Stimulated activated CD4-positive, alpha-beta T cell treated with anti-CD3 and anti-CD28 coated beads, Interleukin-1b, Interleukin-23, amount 100 ng/mL, for 1 hour (primary cell): ENCODE results near the gene STAC3.
"Not testable (repeated sequence)": the region's sequence is repeated elsewhere in the genome, so short reads cannot be mapped to it uniquely, and the experiment has no call there.

Experiments used
- DNase-seq, 2 donors: peaks; one replicate each; pipeline ENCODE4 v3.0.0-alpha.2; 2020; ENCODE audit warnings: low read depth in 2 of 2

Gene STAC3

GRCh38 chr12:57250956-57251355, at the start of gene STAC3:
Gene STAC3 (minus strand): TSS chr12:57251187. CDS start chr12:57249636, 1,551 bp downstream.
- no peak for DNase-seq

- DNase-seq, result no peak
These were observed 48.6 kb upstream of the STAC3 start for GRCh38 chr12:57299514-57300016.

DNA sequence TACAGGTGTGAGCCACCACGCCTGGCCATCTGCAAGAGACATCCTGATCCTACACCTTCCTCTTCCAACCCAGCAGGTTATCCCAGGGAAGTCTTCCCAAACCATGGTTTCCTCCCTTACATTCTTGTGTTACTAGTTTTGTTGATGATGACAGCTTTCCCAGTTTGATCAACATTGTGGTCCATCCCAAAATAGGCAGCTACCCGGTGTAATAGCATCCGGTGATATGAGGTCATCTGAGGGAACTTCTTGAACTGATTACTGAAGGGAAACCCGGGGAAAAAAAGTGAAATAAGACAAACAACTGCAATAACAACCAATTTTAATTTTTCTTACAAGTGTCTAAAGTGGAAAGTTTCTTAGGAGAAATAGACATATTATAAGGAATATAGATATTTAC, 45.3 kb upstream of the STAC3 start:
- DNase-seq, result no peak

- DNase-seq, result not testable (repeated sequence)
These were observed 31.1 kb upstream of the STAC3 start for GRCh38 chr12:57282073-57282472.

GRCh38 chr12:57280211-57281062, 29.4 kb upstream of the STAC3 start:
- peak; percentile 15 to 33 for DNase-seq

DNA sequence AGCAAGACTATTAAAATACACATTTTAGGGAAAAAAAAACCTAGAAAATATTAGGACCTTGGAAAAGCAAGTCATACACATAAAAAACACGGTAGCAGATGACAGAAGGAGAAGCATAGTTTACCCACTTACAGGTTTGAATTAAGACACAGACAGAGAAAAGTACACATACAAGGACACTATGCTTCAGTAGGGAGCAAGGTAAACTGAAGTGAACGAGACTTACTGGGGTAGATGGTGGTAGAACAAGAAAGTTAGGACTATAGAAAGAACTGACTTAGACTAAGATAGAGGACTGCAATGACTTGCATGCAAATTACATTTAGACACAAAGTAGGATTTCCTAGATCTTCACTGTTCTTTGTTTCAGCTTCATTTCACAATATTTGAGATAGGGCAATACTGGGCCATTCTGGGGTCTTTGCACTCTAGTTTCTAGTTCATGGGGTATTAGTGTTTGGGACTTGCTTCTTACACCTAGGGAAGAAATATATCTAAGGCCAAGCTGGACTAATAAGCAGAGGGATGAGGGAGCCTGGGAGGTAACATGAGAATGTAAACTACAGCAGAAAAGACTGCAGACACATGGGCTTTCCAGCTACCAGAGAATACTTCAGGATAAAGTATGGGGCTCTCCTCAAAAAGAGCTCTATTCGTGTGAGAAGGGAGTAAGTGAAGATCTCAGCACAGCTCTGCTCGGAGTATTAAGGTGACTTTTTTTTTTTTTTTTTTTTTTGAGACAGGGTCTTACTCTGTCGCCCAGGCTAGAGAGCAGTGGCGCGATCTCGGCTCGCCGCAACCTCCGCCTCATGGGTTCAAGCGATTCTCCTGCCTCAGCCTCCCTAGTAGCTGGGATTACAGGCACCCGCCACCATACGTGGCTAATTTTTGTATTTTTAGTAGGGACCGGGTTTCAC, 27.7 kb upstream of the STAC3 start:
- no peak for DNase-seq

- DNase-seq, result no peak
These were observed 26.1 kb upstream of the STAC3 start for GRCh38 chr12:57276935-57277563.

GRCh38 chr12:57276233-57276632, 25.2 kb upstream of the STAC3 start:
- DNase-seq, result not testable (repeated sequence)

DNA sequence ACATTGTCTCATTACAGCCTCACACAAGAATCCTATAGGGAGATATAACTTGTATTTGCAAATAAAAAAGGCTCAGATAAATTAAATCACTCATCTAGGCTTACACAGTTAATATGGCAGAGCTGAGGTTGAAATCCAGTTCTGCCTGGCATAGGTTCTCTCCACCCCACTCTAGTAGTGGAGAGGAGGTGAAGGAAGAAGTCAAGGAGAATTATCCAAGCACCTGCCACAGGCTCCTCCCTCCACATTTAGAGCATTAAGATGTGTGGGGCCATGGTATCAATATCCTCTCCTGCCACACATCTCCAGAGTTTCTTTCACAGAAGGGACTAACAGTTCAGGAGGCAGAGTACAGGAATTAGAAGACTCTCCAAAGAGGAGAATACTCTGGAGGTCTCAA, 22.5 kb upstream of the STAC3 start:
- no peak for DNase-seq

DNA sequence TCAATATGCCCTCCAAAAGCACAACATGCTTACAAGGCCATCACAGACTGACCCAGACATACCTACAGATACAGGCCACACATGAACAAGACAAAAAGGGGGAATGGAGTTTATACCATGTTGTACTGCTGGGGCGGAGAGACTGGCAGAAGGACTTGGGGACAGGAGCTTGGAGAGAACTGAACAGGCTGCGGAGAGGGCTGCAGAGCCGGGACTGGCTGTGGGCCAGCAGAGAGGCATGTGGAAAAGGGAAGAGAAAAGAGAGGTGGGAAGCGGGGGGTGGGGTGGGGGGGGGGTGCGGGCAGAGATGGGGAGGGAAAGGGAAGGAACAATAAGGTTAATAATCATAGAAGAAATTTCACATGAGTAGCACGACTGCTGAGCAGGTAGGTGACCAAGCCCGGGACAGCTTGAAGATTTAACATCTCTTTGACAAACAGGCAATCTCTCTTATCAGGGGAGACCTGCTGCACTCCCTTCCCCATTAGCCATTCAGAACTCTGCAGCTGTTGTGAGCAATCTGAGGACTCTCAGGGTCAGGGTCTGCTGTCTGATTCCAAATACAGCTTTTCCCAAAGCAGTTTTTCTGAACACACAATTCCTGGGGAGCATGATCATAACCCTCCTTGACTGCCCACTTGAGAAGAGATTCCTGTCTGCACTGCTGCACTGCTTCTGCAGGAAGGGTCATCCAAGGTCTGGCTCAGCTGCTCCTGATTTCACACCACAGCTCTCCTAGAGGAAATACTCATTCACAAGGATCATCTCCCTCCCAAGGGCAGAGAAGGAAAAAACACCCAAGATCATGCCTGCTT, 21.6 kb upstream of the STAC3 start:
- no peak for DNase-seq

- no peak for DNase-seq
These were observed 20.0 kb upstream of the STAC3 start for GRCh38 chr12:57270966-57271470.

- DNase-seq, result no peak
These were observed 17.3 kb upstream of the STAC3 start for GRCh38 chr12:57268264-57268663.

DNA sequence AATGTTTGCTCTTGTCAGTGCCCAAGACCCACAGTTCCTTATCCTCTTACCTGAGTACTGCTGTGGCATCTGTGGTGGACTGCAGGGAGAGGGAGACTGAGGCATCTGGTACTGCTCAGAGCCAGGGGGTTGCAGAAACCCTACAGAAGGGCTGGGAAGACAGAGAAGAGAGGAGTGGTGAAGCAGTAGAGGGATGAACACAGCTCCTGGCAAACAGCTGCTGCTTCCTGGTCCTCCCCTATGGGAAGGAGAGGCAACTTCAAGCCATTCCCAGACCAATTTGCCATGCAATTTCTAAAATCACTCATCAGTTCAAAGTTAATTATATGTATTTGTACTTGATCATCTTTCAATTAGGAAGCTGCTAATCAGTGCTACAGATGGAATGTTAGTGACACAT, 15.7 kb upstream of the STAC3 start:
- DNase-seq, result no peak

DNA sequence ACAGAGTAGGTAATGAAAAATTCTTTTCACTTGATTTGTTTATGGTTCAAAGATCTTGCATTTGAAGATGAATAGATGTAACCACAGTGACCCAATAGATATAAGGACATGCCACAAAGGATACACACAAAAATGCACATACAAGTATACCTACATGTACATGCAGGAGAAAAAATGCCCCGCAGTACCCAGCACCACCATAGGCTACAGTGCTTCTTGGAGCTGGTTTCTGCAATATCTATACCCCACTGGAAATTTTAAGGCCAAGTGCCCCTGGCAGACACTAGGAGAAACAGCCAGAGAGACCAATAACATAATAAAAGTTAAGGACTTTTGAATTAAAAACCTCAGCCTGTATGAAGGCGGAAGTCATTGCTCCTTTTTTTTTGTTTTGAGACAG, 12.1 kb upstream of the STAC3 start:
- no peak for DNase-seq

- DNase-seq, result no peak
These were observed 11.3 kb upstream of the STAC3 start for GRCh38 chr12:57262126-57262822.

DNA sequence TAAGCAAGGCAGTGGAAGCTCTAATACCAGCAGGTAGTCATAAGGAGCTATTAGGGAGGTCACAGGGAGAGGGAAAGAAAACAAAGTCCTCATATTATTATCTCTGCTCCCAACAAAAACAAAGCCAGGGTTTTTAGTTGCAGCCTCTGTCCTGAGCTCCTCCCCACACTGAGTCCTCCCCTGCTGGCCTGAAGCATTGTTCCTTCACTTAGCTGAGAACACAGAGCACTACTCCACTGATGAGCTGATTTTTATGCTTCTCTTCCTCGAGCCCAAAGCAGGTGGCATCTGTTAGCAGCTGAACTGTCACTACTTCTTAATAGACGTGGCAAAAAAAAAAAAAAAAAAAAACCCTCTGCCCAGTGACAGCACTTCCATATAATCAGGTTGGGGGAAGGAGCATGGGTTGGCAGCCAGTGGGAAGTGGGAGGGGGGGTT, 10.5 kb upstream of the STAC3 start:
- no peak for DNase-seq

DNA sequence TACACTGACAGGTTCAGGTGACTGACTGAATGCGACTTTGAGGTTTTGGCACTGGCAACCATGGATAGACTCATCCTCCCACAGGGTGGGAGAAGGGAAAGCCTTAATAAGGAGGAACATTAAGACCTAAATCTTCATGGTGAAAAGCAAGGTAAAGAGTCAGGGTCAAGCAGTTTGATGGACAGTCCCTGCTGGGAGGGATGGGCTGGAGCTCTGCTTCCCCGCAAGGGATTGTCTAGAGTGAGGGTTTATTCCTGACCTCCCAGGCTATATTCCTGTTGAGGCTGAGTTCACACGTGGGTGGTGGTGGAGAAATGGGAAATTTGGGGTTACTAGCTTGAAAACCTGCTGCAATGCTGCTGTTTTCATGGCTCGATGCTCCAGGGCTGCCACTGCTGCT, 9.4 kb upstream of the STAC3 start:
- DNase-seq, result no peak

- no peak for DNase-seq
These were observed 8.3 kb upstream of the STAC3 start for GRCh38 chr12:57258977-57259970.

- DNase-seq, result no peak
These were observed 4.9 kb upstream of the STAC3 start for GRCh38 chr12:57255916-57256315.
